LHCN-M2 (cell line): Measurements from ENCODE around the gene FOXD3. TPM values are rescaled to one million over a fixed set of nuclear protein-coding genes. Genes with fewer than 3 reads are reported as not detected.
"Not testable (repeated sequence)": the region's sequence is repeated elsewhere in the genome, so short reads cannot be mapped to it uniquely, and the experiment has no call there.

ENCODE experiments used
- DNase-seq: peaks from one replicate; pipeline ENCODE4 v3.0.0-alpha.2; 2012; ENCODE audit warnings: low read depth
- total RNA-seq: library from RNA; depleted of rRNA; stranded (reverse); fragments of >200 nt; gene quantifications from 2 replicates; pipeline ENCODE4 v1.2.3, GENCODE V29; 2014

The FOXD3 gene
- total RNA-seq, 1 experiment from 2014 or later, result not detected

- no peak for DNase-seq
Measured at GRCh38 chr1:63321066-63321784, 1.1 kb upstream of the FOXD3 start.

GRCh38 chr1:63321785-63322113 is 618 bp upstream of the FOXD3 start:
- DNase-seq, result no peak

GRCh38 chr1:63322944-63323864 is 837 bp downstream of the FOXD3 start:
- DNase-seq, result no peak

- DNase-seq, result no peak
Measured at GRCh38 chr1:63323865-63324778, 1.8 kb downstream of the FOXD3 start.

- no peak for DNase-seq
Measured at GRCh38 chr1:63324779-63325119, 2.4 kb downstream of the FOXD3 start.

- no peak for DNase-seq
Measured at GRCh38 chr1:63325279-63325985, 3.1 kb downstream of the FOXD3 start.

GRCh38 chr1:63326106-63326472 is 3.7 kb downstream of the FOXD3 start:
- DNase-seq, result no peak

GRCh38 chr1:63326473-63327380 is 4.4 kb downstream of the FOXD3 start:
- DNase-seq, result no peak

- DNase-seq, result peak; percentile 41
Measured at GRCh38 chr1:63327417-63328054, 5.2 kb downstream of the FOXD3 start.

- no peak for DNase-seq
Measured at GRCh38 chr1:63328122-63328521, 5.8 kb downstream of the FOXD3 start.

- DNase-seq, result no peak
Measured at GRCh38 chr1:63328781-63329180, 6.4 kb downstream of the FOXD3 start.

- no peak for DNase-seq
Measured at GRCh38 chr1:63329621-63330330, 7.4 kb downstream of the FOXD3 start.

GRCh38 chr1:63330331-63330916 is 8.1 kb downstream of the FOXD3 start:
- DNase-seq, result no peak

- no peak for DNase-seq
Measured at GRCh38 chr1:63342402-63342801, 20.0 kb downstream of the FOXD3 start.

GRCh38 chr1:63343922-63344321 is 21.6 kb downstream of the FOXD3 start:
- DNase-seq, result no peak

- no peak for DNase-seq
Measured at GRCh38 chr1:63350320-63350719, 28.0 kb downstream of the FOXD3 start.

- no peak for DNase-seq
Measured at GRCh38 chr1:63352736-63353135, 30.4 kb downstream of the FOXD3 start.

GRCh38 chr1:63356234-63356633 is 33.9 kb downstream of the FOXD3 start:
- not testable (repeated sequence) for DNase-seq

GRCh38 chr1:63359561-63359960 is 37.2 kb downstream of the FOXD3 start:
- DNase-seq, result no peak
